ENCODE data around the gene SEC24C.

- TF ChIP-seq CTCF (conservative IDR thresholded peaks at IDR 0.05; ENCODE audit: low read length) (no peak), EZH2phosphoT487 (IDR thresholded peaks at IDR 0.05; ENCODE audit: borderline replicate concordance) (no peak)
These were observed 9.3 kb upstream of the SEC24C start for GRCh38 chr10:73734796-73735305.

Measured in Loucy (cell line).